Glutamatergic neuron (in vitro differentiated cells): ENCODE data around the gene GRAMD1B. TPM values are rescaled to one million over a fixed set of nuclear protein-coding genes. Genes with fewer than 3 reads are reported as not detected.

Experiments used
- DNase-seq: peaks from one replicate; pipeline ENCODE4 v3.0.0; 2022
- H3K27ac Mint-ChIP-seq: one replicate; pipeline ENCODE4 v1.8.0; 2020; ENCODE audit warnings: mild to moderate bottlenecking, mixed read lengths, inconsistent platforms; ENCODE audit not compliant: unreplicated experiment
- H3K27me3 Mint-ChIP-seq: one replicate; pipeline ENCODE4 v1.8.0; 2020; ENCODE audit warnings: mild to moderate bottlenecking, moderate library complexity, mixed read lengths, inconsistent platforms; ENCODE audit not compliant: unreplicated experiment
- H3K36me3 Mint-ChIP-seq: one replicate; pipeline ENCODE4 v1.8.0; 2020; ENCODE audit warnings: mild to moderate bottlenecking, mixed read lengths, inconsistent platforms; ENCODE audit not compliant: unreplicated experiment
- H3K4me1 Mint-ChIP-seq: one replicate; pipeline ENCODE4 v1.8.0; 2020; ENCODE audit warnings: mild to moderate bottlenecking, low read depth, mixed read lengths, inconsistent platforms; ENCODE audit not compliant: unreplicated experiment
- H3K4me3 Mint-ChIP-seq: one replicate; pipeline ENCODE4 v1.8.0; 2020; ENCODE audit warnings: mild to moderate bottlenecking, mixed read lengths, inconsistent platforms; ENCODE audit not compliant: unreplicated experiment
- H3K9me3 Mint-ChIP-seq: one replicate; pipeline ENCODE4 v1.8.0; 2020; ENCODE audit warnings: mild to moderate bottlenecking, moderate library complexity, mixed read lengths, inconsistent platforms; ENCODE audit not compliant: unreplicated experiment
- CTCF ChIP-seq: fragments of 200-600 bp; sonication (generic); IDR thresholded peaks from one replicate; pipeline ENCODE4 v1.5.0; 2021; ENCODE audit not compliant: partially characterized antibody, unreplicated experiment
- total RNA-seq: library from RNA; stranded (reverse); fragmentation: NEBNext Ultra II Directional; extraction: Animal tissue kit (Norgen Biotek cat#: 25700); gene quantifications from one replicate; pipeline ENCODE4 v1.2.1, GENCODE V29; 2021; ENCODE audit not compliant: unreplicated experiment

GRAMD1B gene
- total RNA-seq, 1 donor from 2014 or later: 12.2 TPM

GRCh38 chr11:123516238-123516637 is 86.2 kb downstream of the GRAMD1B start:
- H3K9me3 Mint-ChIP-seq: peaks cover 7% of the 10 kb centered on the region
- H3K36me3 Mint-ChIP-seq: no peaks in the 10 kb centered on the region
- no peak overlapping the region for H3K4me3 Mint-ChIP-seq
- H3K27ac Mint-ChIP-seq: no peak overlapping the region
- H3K27me3 Mint-ChIP-seq: peaks cover 6% of the 10 kb centered on the region
- TF ChIP-seq CTCF: no peak
- peaks cover 34% of the 10 kb centered on the region for H3K4me1 Mint-ChIP-seq
- DNase-seq: no peak

GRCh38 chr11:123517559-123518364 is 87.7 kb downstream of the GRAMD1B start:
- DNase-seq: no peak
- Mint-ChIP-seq H3K4me1 (peaks cover 23% of the 10 kb centered on the region), H3K9me3 (no peaks in the 10 kb centered on the region), H3K27ac (peak overlapping the region; percentile 87), H3K27me3 (peaks cover 3% of the 10 kb centered on the region), H3K4me3 (peak overlapping the region; percentile 12), H3K36me3 (no peaks in the 10 kb centered on the region)
- no peak for TF ChIP-seq CTCF

GRCh38 chr11:123518496-123519054 is 88.5 kb downstream of the GRAMD1B start:
- Mint-ChIP-seq H3K4me3 (no peak overlapping the region), H3K4me1 (peaks cover 23% of the 10 kb centered on the region), H3K9me3 (no peaks in the 10 kb centered on the region), H3K36me3 (no peaks in the 10 kb centered on the region), H3K27me3 (peaks cover 2% of the 10 kb centered on the region), H3K27ac (peak overlapping the region; percentile 87)
- DNase-seq: no peak
- TF ChIP-seq CTCF: no peak

- no peak overlapping the region for H3K4me3 Mint-ChIP-seq
- H3K9me3 Mint-ChIP-seq: no peaks in the 10 kb centered on the region
- peaks cover 23% of the 10 kb centered on the region for H3K4me1 Mint-ChIP-seq
- no peak for TF ChIP-seq CTCF
- H3K27me3 Mint-ChIP-seq: peaks cover 2% of the 10 kb centered on the region
- no peak for DNase-seq
- no peaks in the 10 kb centered on the region for H3K36me3 Mint-ChIP-seq
- peak overlapping the region; percentile 87 for H3K27ac Mint-ChIP-seq
Observed at GRCh38 chr11:123519055-123519796, 89.2 kb downstream of the GRAMD1B start.
